Stimulated activated CD4-positive, alpha-beta T cell treated with anti-CD3 and anti-CD28 coated beads, Interleukin-15, amount 100 ng/mL, for 48 hours (primary cell): Measurements from ENCODE around the gene GTPBP6.
"Not testable (repeated sequence)": the region's sequence is repeated elsewhere in the genome, so short reads cannot be mapped to it uniquely, and the experiment has no call there.

ENCODE experiments used
- DNase-seq, 2 donors: peaks; one replicate each; pipeline ENCODE4 v3.0.0-alpha.2; 2020; ENCODE audit warnings: low read depth in 2 of 2

GTPBP6 gene

GRCh38 chrX:351736-352135, 33.1 kb upstream of the GTPBP6 start:
- no peak for DNase-seq

DNA sequence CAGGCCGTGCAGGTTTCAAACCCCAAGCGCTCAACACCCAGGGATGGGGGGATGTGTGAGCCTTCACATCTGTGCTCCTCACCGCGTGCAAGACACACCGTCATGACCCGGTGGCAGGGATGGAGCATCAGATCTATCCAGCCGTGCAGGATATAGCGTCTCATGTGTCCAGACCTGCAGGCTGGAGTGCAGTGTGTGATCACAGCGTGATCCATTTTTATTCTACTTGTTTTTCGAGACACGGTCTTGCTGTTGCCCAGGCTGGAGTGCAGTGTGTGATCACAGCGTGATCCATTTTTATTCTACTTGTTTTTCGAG, 32.7 kb upstream of the GTPBP6 start:
- not testable (repeated sequence) for DNase-seq

GRCh38 chrX:350534-351323, 32.1 kb upstream of the GTPBP6 start:
- no peak for DNase-seq

DNA sequence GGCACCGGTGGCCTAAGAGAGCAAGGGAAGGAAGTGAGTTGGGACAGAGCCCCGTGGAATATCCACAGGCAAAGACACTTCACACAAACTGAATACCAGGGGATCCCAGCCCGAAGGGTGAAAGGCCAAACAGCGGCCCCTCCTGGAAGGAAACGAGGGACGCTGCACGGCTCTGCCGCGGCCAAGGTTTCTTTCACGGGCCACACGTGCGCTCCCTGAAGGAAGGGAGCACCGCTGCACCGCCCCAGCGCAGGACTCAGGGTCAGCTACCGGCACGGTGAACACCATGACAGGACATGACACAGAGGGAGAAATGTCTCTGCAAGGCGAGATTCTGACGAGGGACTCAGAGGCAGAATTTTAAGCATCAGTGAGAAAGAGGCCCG, 31.5 kb upstream of the GTPBP6 start:
- no peak for DNase-seq

- DNase-seq: no peak
These were observed 31.1 kb upstream of the GTPBP6 start for GRCh38 chrX:349702-350101.

DNA sequence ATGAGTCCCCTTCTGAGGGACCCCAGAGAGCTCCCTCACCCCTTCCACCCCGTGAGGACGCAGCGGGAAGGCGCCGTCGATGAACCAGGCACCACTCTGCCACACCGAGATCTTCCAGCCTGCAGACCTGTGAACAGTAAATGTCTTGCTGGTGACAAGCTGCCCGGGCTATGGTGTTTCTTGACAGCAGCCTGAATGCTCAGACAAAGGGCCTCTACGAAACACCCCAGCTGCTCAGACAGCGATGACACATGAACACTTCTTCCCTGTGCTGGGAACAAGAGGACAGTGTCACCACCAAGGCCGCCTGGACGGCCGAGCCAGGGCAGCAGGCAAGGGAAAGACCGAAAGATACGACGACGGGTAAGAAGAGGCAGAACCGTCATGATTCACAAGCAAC, 30.6 kb upstream of the GTPBP6 start:
- no peak for DNase-seq

DNA sequence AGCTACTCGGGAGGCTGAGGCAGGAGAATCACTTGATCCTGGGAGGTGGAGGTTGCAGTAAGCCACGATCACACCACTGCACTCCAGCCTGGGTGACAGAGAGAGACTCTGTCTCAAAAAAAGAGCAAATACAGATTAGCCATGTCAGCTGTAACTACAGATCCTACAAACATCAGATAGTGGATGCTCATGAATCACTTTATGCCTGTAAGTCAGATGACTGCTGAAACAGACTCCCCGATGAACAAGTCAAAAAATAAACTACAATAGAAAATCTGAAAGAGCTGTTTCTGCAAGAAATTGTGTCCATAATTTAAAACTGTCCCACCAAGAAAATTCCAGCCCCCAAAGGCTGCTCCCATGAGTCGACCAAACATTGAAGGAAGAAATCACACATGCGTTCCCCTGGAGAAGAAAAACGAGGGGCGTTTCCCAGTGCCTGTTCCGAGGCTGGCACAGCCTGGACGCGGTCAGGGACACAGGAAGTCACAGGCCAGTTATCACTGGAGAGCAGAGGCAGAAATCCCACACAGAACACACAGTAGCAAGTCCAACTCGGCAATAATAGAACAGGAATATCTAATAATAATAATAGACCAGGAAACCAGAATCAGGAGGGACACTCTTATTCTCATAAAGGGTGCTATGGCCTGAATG, 30.0 kb upstream of the GTPBP6 start:
- DNase-seq: no peak

- no peak for DNase-seq
These were observed 28.9 kb upstream of the GTPBP6 start for GRCh38 chrX:347351-348117.

- DNase-seq: no peak
These were observed 27.6 kb upstream of the GTPBP6 start for GRCh38 chrX:346034-346813.

- DNase-seq: no peak
These were observed 26.7 kb upstream of the GTPBP6 start for GRCh38 chrX:345020-345925.

GRCh38 chrX:344371-344901, 25.8 kb upstream of the GTPBP6 start:
- DNase-seq: no peak

- DNase-seq: no peak
These were observed 23.0 kb upstream of the GTPBP6 start for GRCh38 chrX:341541-342101.

- DNase-seq: no peak
These were observed 22.2 kb upstream of the GTPBP6 start for GRCh38 chrX:340641-341423.

DNA sequence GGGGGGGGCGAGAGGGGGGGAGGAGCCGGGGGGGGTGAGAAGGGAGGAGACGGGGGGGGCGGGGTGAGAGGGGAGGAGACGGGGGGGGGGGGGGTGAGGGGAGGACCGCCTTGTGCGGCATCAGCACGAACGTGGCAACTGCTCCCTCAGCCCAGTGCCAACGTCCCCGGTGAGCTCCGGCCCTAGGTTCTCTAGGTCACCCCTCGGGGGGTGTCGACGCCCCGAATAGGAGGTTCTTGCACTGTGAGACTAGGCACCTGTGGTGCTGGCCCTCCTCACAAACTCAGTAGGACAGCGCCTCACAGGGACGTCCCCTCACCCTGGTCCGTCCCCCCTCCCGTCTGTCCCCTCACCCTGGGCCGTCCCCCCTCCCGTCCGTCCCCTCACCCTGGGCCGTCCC, 21.5 kb upstream of the GTPBP6 start:
- DNase-seq: no peak

DNA sequence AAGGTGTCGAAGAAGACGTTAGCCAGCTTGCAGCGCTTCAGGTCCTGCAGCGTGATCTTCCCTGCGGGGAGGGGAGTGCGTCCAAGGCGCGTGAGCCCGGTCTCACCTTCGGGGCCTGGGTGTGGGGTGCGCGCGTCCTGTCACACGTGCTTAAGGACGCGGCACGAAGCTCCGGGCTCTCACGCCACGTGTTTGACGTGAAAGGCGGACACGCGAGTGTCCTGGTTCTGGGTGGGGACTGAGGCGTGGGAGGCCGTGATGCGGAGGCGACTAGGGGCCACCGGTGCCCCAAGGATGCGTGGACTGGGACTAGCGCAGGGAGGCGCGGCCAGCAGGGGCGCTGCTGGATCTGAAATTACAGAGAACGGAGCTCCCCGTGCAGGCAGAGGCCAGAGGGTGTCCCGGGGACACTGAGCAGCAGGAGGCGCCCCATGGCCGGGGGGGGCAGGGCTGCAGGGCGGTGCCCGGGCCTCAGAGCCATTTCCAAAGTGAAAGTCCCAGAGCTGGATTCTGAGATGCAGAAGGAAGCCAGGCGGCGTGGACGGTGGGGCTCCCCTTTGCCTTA, 20.3 kb upstream of the GTPBP6 start:
- no peak for DNase-seq

DNA sequence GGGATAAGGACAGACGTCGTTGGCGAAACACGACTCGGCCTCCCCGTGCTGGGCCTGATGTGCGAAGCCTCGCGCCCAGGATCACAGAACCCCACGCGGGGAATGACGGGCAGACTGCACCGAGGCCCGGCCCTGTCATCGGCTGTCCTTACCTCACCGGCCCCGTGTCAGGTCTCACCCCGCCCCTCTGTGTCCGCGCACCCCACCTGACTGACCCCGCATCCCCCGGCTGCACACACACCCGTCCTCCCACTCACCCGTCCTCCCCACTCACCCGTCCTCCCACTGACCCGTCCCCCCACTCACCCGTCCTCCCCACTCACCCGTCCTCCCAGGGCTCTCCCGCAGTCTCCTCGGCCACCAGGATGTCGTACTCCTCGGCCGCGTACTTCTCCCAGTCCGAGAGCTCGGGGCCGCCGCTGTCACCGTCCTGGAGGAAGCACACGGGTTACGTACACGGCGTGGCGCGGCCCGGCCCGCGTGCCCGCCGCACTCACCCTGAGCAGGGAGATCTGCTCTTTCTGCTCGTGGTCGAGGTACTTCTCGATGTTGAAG, 19.8 kb upstream of the GTPBP6 start:
- DNase-seq: no peak

GRCh38 chrX:337331-337831, 18.8 kb upstream of the GTPBP6 start:
- DNase-seq: no peak

DNA sequence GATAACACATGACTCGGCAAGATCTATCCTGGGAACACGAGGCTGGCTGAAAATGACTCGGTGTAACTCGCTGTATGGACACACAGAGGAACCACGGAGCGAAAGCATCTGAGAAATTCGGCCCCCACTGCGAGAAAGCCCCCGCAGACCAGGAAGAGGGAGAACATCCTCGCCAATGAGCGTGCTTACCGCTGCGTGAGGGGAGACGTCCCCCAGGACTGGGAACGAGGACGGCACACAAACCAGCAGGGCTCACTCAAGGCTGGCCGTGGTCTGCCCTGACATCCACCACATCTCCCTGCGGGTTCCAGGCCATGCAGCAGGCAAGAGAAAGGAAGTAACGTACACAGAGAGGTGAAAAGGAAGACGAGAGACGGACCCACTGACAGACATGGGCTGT, 17.6 kb upstream of the GTPBP6 start:
- no peak for DNase-seq

GRCh38 chrX:335758-336155, 17.2 kb upstream of the GTPBP6 start:
- DNase-seq: no peak
